SK-N-SH (cell line): ENCODE data around the gene MRGPRE.

Experiments used
- CTCF ChIP-seq: fragments of 200-600 bp; sonication (generic); IDR thresholded peaks from 2 replicates; pipeline ENCODE4 v1.6.1; 2017; ENCODE audit warnings: antibody characterized with exemption, mild to moderate bottlenecking, moderate library complexity
- ELF1 ChIP-seq: IDR thresholded peaks from 2 replicates; pipeline ENCODE4 v1.4.0; 2012
- EP300 ChIP-seq, 2 experiments: IDR thresholded peaks; 2 replicates each; pipeline versions ENCODE4 v1.4.0 to v1.6.1; 2012; ENCODE audit warnings: borderline replicate concordance in 1 of 2, low read depth in 1 of 2, low read length in 1 of 2
- EZH2phosphoT487 ChIP-seq: fragments of 200-600 bp; sonication (generic); IDR thresholded peaks from 2 replicates; pipeline ENCODE4 v1.6.1; 2017; ENCODE audit warnings: low read depth, mixed run types, mild to moderate bottlenecking, antibody characterized with exemption, moderate library complexity, borderline replicate concordance
- IRF3 ChIP-seq: fragments of 150-350 bp; IDR thresholded peaks from 2 replicates; pipeline ENCODE4 v1.6.1; 2016; ENCODE audit warnings: mild to moderate bottlenecking, low read depth, low read length
- MXI1 ChIP-seq: IDR thresholded peaks from 2 replicates; pipeline ENCODE4 v1.6.1; 2012; ENCODE audit warnings: mild to moderate bottlenecking, low read depth, low read length, improper control_type of control experiment
- SMC3 ChIP-seq: IDR thresholded peaks from 2 replicates; pipeline ENCODE4 v1.6.1; 2012; ENCODE audit warnings: low read depth, low read length, improper control_type of control experiment
- TEAD4 ChIP-seq: IDR thresholded peaks from 2 replicates; pipeline ENCODE4 v1.4.0; 2012; ENCODE audit warnings: mild to moderate bottlenecking, borderline replicate concordance; ENCODE audit not compliant: insufficient read depth

- TF ChIP-seq CTCF: no peak
- TF ChIP-seq EP300 (IDR thresholded peaks at IDR 0.05; ENCODE audit: borderline replicate concordance in 1 of 2, low read depth in 1 of 2, low read length in 1 of 2): no peak
- no peak for TF ChIP-seq IRF3
- no peak for TF ChIP-seq TEAD4
- no peak for TF ChIP-seq ELF1
- no peak for TF ChIP-seq EZH2phosphoT487
- no peak for TF ChIP-seq SMC3
- no peak for TF ChIP-seq MXI1
These were observed 10.0 kb downstream of the MRGPRE start for GRCh38 chr11:3222003-3222855.
